Calu3 (cell line): ENCODE results near the gene SMURF1. TPM values are rescaled to one million over a fixed set of nuclear protein-coding genes. Genes with fewer than 3 reads are reported as not detected.
A peak's percentile ranks its signal among the peaks of the same experiment; 100 is the strongest.
"Not testable (repeated sequence)": the region's sequence is repeated elsewhere in the genome, so short reads cannot be mapped to it uniquely, and the experiment has no call there.

Experiments
- BruUV-seq: library from RNA; stranded (reverse); fragments of 400-500 nt; replicated peaks from 2 replicates; lab custom pipeline; 2021; lab: Mats Ljungman, UMichigan
- CTCF ChIA-PET: fragments of 300-600 bp; sonication (Branson Sonifier 250); formaldehyde crosslinking; loops from one replicate; lab custom pipeline; 2022; ENCODE audit warnings: antibody characterized with exemption; lab: Charles Lee
- DNase-seq: peaks from one replicate; pipeline ENCODE4 v3.0.0; 2022
- H3K27ac Mint-ChIP-seq: one replicate; pipeline ENCODE4 v1.8.0; 2022; ENCODE audit warnings: mixed read lengths; ENCODE audit not compliant: unreplicated experiment
- H3K27me3 Mint-ChIP-seq: one replicate; pipeline ENCODE4 v1.8.0; 2022; ENCODE audit warnings: mixed read lengths; ENCODE audit not compliant: unreplicated experiment
- H3K36me3 Mint-ChIP-seq: one replicate; pipeline ENCODE4 v1.8.0; 2022; ENCODE audit warnings: mild to moderate bottlenecking, moderate library complexity, mixed read lengths; ENCODE audit not compliant: insufficient read depth, unreplicated experiment
- H3K4me1 Mint-ChIP-seq: one replicate; pipeline ENCODE4 v1.8.0; 2022; ENCODE audit warnings: mild to moderate bottlenecking, low read depth, mixed read lengths; ENCODE audit not compliant: unreplicated experiment
- H3K4me3 Mint-ChIP-seq: one replicate; pipeline ENCODE4 v1.8.0; 2022; ENCODE audit warnings: mild to moderate bottlenecking, low read depth, moderate library complexity, mixed read lengths; ENCODE audit not compliant: unreplicated experiment
- H3K9me3 Mint-ChIP-seq: one replicate; pipeline ENCODE4 v1.8.0; 2022; ENCODE audit warnings: low read depth, mixed read lengths; ENCODE audit not compliant: unreplicated experiment
- CTCF ChIP-seq: fragments of 200-600 bp; IDR thresholded peaks from one replicate; pipeline ENCODE4 v1.8.0; 2022; ENCODE audit warnings: antibody characterized with exemption; ENCODE audit not compliant: unreplicated experiment
- intact Hi-C: fragments of 100-400 bp; cut with micrococcal nuclease; formaldehyde crosslinking; loops from one replicate; pipeline ENCODE4 v1.10.0; 2022; ENCODE audit not compliant: unreplicated experiment
- total RNA-seq: library from RNA; stranded (reverse); gene quantifications from 2 replicates; pipeline ENCODE4 v1.2.3, GENCODE V29; 2022

SMURF1 gene
- total RNA-seq, 1 experiment from 2014 or later = 29.7 TPM

- no peaks in the 10 kb centered on the region for H3K27me3 Mint-ChIP-seq
- no peak for TF ChIP-seq CTCF
- H3K27ac Mint-ChIP-seq = no peak overlapping the region
- no peak for DNase-seq
- no TSS peak for BruUV-seq
- peaks cover 40% of the 10 kb centered on the region for H3K4me1 Mint-ChIP-seq
- intact Hi-C loops = loop anchor here (10.0 kb wide), 1 partner anchor 210 kb away; no protein-coding TSS in a partner anchor
- peaks cover 9% of the 10 kb centered on the region for H3K36me3 Mint-ChIP-seq
- no peak overlapping the region for H3K4me3 Mint-ChIP-seq
- CTCF ChIA-PET = interaction anchor here (0.6 kb wide), 1 partner anchor 29 kb away, joined by 3 read pairs; no protein-coding TSS in a partner anchor
- no peaks in the 10 kb centered on the region for H3K9me3 Mint-ChIP-seq
Measured at GRCh38 chr7:99104631-99105030, 39.3 kb downstream of the SMURF1 start.

GRCh38 chr7:99103836-99104235 lies 40.1 kb downstream of the SMURF1 start:
- H3K4me3 Mint-ChIP-seq, BruUV-seq, H3K36me3 Mint-ChIP-seq, H3K27me3 Mint-ChIP-seq, H3K27ac Mint-ChIP-seq, DNase-seq, H3K9me3 Mint-ChIP-seq, CTCF ChIA-PET: not testable (repeated sequence)
- intact Hi-C loops = loop anchor here (10.0 kb wide), 1 partner anchor 211 kb away; no protein-coding TSS in a partner anchor
- H3K4me1 Mint-ChIP-seq = peaks cover 40% of the 10 kb centered on the region

- intact Hi-C loops = loop anchor here (10.0 kb wide), 1 partner anchor 212 kb away; no protein-coding TSS in a partner anchor
- no peak for DNase-seq
- peak overlapping the region; percentile 28 for H3K4me3 Mint-ChIP-seq
- no peaks in the 10 kb centered on the region for H3K27me3 Mint-ChIP-seq
- BruUV-seq = no TSS peak
- H3K9me3 Mint-ChIP-seq = no peaks in the 10 kb centered on the region
- peak overlapping the region; percentile 50 for H3K27ac Mint-ChIP-seq
- peaks cover 10% of the 10 kb centered on the region for H3K36me3 Mint-ChIP-seq
- CTCF ChIA-PET = no interaction called here
- no peak for TF ChIP-seq CTCF
- H3K4me1 Mint-ChIP-seq = peaks cover 44% of the 10 kb centered on the region
Measured at GRCh38 chr7:99102809-99103690, 40.9 kb downstream of the SMURF1 start.

- intact Hi-C loops = loop anchor here (10.0 kb wide), 1 partner anchor 212 kb away; no protein-coding TSS in a partner anchor
- H3K9me3 Mint-ChIP-seq = no peaks in the 10 kb centered on the region
- no TSS peak for BruUV-seq
Measured at GRCh38 chr7:99102361-99102760, 41.5 kb downstream of the SMURF1 start.

GRCh38 chr7:99101516-99101915 lies 42.4 kb downstream of the SMURF1 start:
- H3K4me3 Mint-ChIP-seq, CTCF ChIA-PET, H3K9me3 Mint-ChIP-seq, BruUV-seq, H3K36me3 Mint-ChIP-seq, H3K27me3 Mint-ChIP-seq, H3K27ac Mint-ChIP-seq, DNase-seq: not testable (repeated sequence)
- intact Hi-C loops = loop anchor here (10.0 kb wide), 1 partner anchor 213 kb away; no protein-coding TSS in a partner anchor
- peaks cover 47% of the 10 kb centered on the region for H3K4me1 Mint-ChIP-seq

More at GRCh38 chr7:99102361-99102760, 41.5 kb downstream of the SMURF1 start:
- no peak for TF ChIP-seq CTCF
- H3K4me3 Mint-ChIP-seq = no peak overlapping the region
- CTCF ChIA-PET = no interaction called here
- H3K36me3 Mint-ChIP-seq = peaks cover 10% of the 10 kb centered on the region
- no peaks in the 10 kb centered on the region for H3K27me3 Mint-ChIP-seq
- H3K4me1 Mint-ChIP-seq = peaks cover 47% of the 10 kb centered on the region
- DNase-seq = no peak
- peak overlapping the region; percentile 50 for H3K27ac Mint-ChIP-seq
